GM18867 (cell line): ENCODE data around the gene PPP1R9A.

ENCODE experiments used
- ATAC-seq: cut with Tn5 transposase; IDR thresholded peaks from one replicate; pipeline ENCODE4 v1.9.1; 2021; ENCODE audit warnings: mild to moderate bottlenecking, moderate library complexity; ENCODE audit not compliant: unreplicated experiment

Gene PPP1R9A

DNA sequence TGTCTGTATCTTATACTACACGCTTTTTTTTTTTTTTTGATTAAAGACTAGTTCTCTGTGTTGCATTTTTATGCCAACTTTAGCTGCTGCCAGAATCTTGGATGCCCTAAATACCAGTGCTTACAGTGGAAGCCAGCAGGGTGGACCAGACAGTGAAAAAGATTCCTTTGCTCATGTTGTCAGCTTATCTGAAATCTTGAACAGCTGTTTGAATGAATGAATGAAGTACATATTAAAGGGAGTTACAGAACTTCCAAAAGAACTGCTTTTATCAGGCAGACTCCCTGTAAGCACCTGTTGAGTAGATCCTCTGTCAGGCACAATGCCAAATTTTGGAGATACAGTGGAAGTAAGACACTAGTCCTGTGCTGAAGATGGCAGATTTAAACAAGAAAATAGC lies 184.9 kb downstream of the PPP1R9A start:
- no peak for ATAC-seq

DNA sequence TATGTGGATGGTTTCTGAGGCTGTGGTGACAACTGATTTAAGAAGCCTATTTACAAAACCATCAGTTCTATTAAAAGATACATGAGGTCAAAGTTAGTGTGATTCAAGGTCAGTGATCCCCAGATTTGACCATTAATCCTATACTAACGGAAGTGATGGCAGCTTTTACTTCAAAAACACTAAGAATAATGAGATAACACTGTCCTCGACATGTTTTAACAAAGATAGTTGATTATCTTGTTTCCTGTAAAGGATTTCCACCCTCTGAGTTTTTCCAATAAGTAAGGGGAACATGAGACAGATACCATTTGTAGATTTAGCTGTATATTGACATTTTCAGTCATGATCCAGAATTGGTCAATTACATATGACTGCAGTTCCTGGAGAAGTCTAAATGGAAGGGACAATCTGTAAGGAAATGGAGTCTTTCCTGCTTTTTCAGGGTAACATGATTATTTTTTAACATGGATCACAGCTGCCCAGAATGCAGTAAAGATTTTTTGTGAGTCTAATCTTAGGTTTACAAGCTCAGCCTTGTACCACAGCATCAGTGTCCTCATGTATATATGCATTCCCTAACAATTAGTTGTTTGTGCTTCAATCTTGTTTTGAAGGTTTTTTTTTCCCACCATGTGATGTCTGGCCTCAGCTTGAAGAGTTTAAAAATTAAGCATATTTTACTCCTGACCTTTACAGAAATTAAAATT lies 188.0 kb downstream of the PPP1R9A start:
- ATAC-seq = no peak

DNA sequence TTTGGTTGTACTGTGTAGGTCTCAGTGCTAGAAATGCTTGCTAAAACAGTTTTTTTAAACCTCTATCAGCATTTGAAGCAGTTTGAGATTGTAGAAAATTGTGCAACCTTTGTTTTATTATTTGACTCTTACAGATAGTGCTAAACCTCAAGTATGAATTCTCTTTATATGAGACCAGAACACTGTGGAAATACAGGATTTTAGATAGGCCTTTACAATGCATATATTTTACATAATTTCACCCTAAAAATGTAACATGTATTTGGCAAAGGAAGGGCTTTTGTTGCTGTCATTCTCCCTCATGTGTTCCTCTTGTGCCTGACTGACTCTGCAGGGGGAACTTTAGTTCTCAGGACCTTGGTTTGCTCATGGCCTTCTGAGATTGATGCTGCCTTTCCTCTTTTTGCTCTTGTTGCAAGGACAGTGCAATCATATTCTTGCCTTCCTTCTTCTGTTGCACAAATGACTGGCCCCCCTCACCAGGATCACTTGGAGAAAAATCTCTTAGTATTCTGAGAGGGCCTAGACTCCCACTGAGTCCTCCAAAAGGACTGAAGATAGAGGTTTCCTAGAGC lies 188.7 kb downstream of the PPP1R9A start:
- no peak for ATAC-seq

DNA sequence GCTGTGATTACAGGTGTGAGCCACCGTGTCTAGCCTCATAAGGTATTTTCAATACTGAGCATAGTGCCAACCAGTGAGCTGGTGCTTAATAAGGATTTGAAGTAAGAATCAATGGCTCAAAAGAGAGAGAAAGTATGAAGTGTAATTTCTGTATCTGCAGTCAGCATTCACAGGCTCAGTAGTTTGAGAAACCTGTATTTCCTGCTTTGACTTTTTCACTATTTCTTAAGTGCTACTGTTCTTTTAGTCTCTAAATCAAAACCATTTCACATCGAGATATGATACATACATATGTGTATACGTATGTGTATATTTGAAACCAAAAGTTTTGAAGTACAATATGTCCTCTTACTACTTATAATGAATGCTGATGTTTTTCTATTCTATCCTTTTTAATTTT lies 189.9 kb downstream of the PPP1R9A start:
- no peak for ATAC-seq

DNA sequence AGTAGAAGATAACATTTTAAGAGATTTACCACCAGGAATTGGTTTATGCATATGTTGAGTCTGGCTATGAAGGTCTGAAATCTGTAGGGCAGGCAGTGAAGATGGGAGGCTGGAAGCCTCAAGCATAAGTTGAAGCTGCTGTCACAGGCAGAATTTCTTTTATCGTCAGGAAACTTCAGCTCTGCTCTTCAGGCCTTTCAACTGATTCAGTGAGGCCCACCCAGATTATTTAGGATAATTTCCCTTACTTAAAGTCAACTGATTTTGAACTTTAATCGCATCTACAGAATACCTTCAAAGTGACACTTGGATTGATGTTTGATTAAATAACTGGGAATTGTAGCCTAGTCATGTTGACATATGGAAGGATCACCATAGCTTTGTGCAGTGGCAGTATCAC lies 190.5 kb downstream of the PPP1R9A start:
- no peak for ATAC-seq

DNA sequence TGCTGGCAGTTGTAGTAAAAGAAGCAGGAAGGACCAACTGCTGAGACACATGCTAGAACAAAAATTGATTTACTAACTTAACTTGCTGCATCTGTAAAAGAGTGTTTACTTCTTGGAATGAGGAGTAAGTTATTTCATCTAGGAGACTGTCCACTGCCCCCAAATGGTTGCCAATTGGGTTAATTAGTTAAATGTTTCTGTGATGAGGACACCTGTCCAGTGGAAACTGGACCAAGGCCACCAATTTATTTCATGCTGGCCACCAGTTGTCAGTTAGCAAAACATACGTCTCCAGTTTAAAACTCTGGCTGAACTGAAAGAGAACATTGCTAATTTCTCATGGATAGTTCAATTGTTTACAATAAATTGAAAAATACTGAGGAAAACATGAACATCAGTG lies 191.7 kb downstream of the PPP1R9A start:
- ATAC-seq = no peak

DNA sequence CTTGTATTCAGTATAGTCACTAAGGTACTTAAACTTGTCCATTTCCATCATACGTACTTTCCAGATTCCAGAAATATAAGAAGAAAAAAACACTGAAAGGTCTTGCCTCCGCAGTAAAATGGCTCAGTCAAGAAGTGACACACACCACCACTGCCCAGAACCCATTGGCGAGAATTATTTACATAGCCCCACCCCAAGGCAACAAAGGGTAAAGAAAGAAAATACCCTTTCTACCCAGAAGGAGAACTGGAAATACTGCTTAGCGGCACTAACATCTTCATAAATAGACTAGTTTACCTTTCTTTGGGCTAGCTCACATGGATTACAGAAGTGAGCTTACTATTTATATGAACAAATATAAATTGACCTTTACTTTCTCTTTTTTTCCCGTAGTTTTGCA lies 194.0 kb downstream of the PPP1R9A start:
- ATAC-seq = no peak

DNA sequence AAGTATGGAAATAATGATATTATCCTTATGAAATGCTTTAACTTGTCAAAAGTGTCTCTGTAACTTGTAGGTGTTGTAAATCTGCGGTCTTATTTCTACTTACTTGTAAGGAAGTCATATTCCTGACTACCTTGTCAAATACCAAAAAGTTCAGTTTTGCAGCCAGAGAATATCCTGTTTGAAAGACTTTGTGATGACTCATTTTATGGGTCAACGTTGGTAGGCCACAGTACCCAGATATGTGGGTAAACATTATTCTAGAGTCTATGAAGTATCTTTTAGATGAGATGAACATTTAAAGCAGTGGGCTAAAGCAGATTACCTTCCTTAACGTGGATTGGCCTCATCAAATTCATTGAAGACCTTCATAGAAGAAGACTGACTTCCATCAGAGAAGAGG lies 195.3 kb downstream of the PPP1R9A start:
- no peak for ATAC-seq

DNA sequence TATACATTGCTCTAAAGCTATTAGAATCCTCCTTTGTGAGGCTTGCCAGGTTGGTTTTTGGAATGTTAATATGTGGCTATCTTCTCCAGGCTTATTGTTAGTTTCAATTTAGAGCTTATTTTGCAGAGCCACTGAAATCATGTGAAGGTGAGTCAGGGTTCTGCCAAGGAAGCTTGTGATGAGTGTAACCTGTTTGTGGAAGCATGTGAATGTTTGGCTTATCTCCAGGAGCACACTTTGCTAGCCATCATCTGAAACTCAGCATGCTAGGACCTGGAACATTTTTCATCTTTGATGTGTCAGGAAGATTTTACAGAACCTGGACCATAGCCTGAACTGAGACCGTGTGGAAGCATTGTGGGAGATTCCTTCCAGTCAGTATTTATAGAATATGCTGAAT lies 197.3 kb downstream of the PPP1R9A start:
- no peak for ATAC-seq

DNA sequence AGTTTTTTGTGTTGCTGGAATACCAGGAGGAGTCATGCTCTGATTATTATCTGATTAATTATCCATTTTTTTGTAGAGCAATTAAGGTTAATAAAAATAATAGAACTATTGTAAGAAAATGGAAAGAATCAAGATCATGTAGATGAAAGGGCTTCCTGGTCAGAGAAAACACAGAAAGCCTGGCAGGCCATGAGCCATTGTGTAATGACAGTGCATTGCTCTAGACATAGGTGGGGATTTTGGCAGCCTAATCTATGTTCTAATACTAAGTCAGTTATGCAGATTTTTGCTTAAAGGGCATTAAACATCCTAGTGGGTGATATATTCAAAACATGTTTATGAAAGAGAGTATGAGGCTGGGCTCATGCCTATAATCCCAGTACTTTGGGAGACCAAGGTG lies 198.2 kb downstream of the PPP1R9A start:
- ATAC-seq = no peak

DNA sequence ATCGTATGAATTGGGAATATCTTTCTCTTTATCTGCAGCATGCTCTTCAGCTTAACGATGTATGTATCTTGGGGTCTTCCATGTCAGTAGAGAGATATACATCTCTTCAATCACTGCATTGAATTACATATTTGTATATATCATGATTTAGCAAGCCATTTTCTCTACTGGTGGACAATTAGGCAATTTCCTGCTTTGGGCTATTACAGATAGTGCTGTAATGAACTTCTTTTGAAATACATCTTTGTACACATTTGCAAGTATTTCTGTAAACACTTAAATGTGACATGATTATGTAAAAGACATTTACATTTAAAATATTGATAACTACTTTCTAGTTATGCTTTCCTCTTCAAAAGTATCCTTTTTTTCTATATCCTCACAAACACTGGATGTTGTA lies 199.0 kb downstream of the PPP1R9A start:
- no peak for ATAC-seq

DNA sequence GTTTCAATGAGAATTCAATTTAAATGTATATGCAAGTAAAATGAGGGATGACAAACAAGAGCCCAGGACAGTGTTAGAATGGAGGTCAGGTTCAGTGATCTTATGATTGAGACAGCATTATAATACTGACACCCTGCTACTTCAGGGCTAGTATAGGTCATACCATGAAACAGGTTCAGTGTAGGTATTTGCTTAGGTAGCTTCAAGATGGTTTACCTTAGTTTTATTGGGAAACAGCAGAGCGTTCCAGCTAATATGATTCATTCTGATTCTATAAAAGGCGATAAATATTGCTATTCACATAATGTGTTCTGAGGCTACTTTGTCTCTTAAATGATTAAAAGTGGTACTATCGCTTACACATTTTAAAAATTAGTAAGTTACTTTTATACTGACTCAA lies 203.3 kb downstream of the PPP1R9A start:
- ATAC-seq = no peak

DNA sequence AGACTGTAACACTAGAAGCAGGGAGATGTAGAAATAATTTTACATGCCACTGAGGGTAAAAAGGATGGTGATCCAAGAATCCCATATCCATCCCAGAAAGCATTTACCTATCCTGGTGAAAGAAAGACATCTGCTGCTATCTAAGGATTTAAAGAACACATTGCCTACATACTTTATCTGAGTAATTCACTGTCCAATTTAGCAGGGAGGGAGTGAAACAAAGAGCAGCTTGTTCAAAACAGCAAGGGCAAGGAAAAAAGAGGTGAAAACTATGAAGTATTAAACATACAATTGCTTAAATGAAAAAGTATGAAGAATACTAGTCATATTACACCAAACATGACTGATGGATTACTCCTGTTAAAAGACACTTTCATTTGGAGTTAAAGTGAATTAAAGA lies 206.2 kb downstream of the PPP1R9A start:
- ATAC-seq = no peak

DNA sequence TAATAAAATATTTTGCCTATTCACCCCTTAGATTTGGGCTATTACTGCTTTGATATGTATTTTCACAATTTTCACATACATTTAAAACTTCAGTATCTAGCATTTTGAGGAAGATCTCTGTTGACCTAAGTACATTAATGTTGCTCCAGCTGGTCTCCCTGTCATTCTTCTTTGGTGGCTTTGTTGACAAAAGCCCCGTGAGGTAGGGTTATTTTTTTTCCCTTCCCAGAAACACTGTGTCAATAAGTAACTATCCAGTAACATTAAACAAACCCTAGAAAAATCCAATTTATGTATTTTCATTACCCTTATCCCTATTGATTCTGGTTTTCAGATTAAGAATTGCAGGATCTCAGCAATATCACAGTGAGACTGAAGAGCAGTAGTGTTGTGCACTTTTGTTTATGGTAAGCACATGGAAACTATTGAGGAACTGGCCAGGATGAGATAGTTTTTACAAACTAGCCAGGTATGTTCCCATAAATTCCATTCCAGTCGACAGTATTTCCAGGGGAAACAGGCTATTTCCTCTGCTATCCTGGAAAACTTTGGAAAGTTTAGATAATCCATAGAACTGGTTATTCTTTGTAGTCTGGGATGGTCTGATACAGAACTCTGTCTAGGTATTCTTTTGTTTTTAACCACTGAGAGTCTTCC lies 218.8 kb downstream of the PPP1R9A start:
- ATAC-seq = no peak

DNA sequence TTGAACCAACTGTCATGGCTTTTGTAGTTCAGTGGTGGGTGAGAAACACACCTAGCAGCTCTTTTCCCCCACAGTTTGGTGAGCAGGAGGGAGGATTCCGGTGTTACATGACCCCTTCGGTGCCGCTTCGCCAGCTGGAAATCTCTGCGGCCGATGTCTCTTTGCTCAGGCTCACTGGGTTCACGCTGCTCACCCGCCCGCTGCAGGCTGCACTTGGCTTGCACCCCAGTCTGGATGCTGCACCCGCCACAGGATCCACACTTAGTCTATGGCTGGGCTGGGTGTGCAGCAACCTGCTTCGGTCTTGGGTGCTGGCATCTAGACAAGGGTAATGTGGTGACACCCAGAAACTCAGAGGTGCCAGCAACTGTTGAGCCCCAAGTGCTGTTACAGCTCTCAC lies 225.1 kb downstream of the PPP1R9A start:
- ATAC-seq = no peak

DNA sequence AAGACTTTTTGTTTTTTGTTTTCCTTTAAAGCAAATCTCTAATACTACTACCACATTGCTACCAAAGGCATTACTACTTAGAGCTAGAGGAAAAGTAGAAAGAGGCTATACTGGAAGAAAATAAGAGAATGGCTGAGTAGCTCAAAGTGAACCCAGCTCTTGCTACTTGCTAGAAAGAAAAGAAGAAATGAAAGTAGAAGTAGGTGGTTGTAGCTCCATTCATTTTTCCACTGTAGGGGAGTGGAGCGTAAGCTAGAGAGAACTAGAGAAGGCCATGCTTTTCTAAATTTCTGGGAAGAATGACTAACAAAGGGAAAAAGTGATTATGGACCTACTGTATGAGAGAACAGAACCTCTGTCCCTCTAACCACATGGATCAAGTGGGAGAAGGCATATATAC lies 232.5 kb downstream of the PPP1R9A start:
- no peak for ATAC-seq

DNA sequence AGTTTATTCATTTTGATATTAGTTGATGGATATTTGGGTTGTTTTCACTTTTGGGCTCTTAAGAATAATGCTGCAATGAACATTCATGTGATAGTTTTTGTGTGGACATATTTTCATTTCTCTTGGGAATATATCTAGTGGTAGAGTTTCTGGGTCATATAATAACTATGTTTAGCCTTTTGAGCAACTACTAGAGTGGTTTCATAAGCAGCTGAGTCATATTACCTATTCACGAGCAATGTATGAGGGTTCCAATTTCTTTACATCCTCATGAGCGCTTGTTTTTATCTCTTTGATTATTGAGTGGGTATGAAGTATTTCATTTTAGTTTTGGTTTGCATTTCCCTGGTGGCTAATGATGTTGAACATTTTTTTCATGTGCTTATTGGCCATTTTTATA lies 234.4 kb downstream of the PPP1R9A start:
- no peak for ATAC-seq

DNA sequence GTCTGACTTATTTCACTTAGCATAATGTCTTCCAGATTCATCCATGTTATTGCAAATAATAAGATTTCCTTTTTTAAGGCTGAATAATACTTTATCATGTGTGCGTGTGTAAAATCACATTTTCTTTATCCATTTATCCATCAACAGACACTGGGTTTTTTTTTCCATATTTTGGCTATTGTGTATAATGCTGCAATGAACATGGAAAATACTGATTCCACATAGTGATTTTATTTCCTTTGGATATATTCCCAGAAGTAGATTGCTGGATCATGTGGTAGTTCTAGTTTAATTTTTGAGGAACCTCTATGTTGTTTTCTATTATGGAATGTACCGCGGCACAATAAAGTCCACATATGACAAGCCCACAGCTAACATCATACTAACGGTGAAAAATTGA lies 236.9 kb downstream of the PPP1R9A start:
- ATAC-seq = no peak

DNA sequence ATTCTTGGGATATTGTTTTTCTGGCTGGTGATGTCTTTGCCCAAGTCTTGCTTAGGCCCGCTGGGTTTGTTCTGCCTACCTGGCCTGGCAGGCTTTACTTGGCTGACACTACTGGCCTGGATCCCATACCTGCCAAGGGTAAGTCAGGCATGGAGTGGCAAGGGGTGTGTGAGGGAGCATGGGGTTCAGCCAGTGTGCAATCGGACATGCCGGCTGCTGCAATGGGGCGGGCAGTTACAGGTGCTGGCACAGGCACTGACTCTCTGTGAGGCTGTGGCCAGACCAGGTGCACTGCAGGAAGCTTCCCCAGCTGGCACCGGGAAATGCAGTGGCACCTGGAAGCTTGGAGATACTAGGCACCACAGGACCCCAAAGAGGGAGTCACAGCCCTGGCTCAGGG lies 248.6 kb downstream of the PPP1R9A start:
- no peak for ATAC-seq

DNA sequence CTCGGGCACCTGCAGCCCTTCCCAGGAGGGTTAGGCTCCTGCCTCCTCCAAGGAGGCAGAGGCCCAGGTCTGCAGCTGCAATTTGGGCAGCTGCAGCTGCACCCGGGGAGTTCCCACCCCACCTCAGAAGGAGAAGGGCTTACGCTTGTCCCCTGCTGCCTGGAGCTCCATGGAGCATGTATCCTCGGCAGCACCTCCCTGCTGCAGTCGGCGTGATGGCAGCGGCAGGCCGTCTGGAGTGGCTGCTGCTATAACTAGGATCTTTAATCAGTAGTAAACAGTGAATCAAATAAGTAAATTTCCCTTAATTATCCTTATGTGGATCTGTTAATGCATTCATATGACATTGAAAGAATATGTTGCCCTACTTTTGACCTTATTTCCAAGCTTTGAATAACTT lies 250.0 kb downstream of the PPP1R9A start:
- no peak for ATAC-seq

DNA sequence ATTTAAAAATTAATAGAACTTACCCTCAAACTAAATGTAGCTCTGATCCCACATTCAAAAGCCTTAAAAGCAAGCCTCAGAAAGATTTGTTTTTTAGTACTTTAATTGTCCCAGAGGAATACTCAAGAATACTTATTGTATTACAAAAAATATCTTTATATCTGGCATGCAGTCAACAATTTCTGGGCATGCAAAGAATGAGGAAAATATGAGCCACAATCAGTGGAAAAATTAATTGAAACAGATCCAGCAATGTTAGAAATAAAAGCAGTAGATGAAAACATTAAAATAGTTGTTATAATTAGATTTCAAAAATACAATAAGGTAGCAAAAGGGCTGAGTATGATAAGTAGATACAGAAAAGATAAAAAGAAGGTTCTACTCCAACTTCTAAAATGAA lies 262.3 kb downstream of the PPP1R9A start:
- ATAC-seq = no peak

DNA sequence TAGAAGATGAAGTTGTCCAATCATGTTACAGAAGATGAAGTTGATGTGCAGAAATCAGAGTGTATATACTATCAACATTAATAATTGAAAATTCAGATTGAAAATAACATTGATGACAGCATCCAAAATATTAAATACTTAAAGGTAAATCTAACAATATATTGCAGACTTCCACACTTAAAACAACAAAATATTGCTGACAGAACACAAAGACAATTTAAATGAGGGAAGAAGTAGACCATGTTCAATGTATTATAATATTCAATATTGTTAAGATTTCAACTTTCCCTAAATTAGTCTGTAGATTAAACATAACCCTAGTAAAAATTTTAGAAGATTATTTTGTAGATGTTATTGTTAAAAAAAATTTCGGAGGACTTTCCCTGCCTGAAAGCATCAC lies 265.0 kb downstream of the PPP1R9A start:
- ATAC-seq = no peak

DNA sequence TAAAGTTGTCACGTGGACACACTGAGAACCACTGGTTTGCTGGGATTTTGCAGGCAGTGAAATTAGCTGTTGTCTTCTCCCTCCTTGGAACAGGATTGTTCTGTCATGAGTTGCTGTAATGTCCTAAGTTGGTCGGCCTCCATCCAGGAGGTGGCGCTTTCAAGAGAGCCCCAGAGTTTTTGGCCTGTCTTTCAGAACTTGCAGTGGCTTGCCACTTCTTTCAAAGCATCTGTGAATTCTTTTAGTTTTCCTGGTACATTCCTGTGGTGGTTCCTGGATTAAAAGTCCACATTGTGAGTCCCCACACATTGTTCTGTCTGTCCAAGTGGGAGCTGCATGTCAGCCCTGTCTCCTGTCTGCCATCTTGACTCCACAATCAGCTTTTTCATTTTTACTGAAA lies 283.1 kb downstream of the PPP1R9A start:
- ATAC-seq = no peak
